ENCODE data around the gene PLD3. TPM values are rescaled to one million over a fixed set of nuclear protein-coding genes. Genes with fewer than 3 reads are reported as not detected.

Gene PLD3
- total RNA-seq, 1 experiment from 2014 or later: 146 TPM

DNA sequence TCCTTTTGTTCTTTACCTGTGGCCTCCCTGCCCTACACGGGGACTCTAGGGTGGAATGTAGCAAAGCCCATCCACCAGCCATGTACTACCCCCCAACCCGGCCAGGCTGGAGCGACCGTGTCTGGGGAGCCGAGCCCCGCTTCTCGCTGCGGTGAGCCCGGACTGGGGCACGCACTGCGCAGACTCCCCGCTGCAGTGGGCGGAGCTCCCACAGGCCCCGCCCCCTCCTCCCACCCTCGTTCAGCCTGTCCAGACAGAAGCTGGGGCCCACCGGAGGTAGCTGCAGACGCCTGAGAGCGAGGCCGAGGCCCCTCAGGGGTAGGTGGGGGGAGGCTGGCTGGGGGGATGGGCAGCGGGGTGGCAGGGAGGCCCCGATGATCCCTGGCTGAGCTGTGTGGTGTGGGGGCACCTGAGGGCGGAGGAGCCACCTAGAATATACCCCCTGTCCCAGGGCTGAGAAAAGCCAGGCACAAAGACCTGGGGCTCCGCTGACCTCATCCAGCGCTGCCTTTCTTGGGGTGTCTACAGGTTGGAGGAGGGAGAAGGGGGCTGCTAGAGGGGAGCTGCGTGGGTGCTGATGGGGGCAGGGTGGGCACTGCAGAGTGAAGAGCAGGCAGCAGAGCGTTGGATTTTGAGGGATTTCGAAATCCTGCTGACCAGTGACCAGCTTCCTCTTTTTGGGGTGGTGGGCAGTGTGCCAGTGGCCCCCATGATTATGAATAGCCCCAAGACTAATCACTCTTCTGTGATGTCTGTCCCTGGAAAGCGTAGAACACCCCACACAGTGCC lies 17.3 kb downstream of the PLD3 start:
- peak in 1 of 2 experiments; percentile 51 for DNase-seq
- H3K36me3 ChIP-seq (ENCODE audit: low read depth): no peaks in the 10 kb centered on the region
- no peaks in the 10 kb centered on the region for H3K79me2 ChIP-seq (ENCODE audit: low read depth)
- ChIA-PET CTCF (interaction anchor here (0.6 kb wide), 1 partner anchor 14 kb away, joined by 9 read pairs; no protein-coding TSS in a partner anchor), POLR2A (ENCODE audit: unreplicated experiment) (no interaction called here)
- H3K9me3 ChIP-seq (ENCODE audit: insufficient read depth, low read depth): no peaks in the 10 kb centered on the region
- H3F3A ChIP-seq (ENCODE audit: insufficient read depth, low read depth): peaks cover 4% of the 10 kb centered on the region; the same call in 1 of the 2 replicates
- no peaks in the 10 kb centered on the region for H3K9me2 ChIP-seq (ENCODE audit: insufficient read depth)
- H3K4me3 ChIP-seq: peak overlapping the region; percentile 60
- no peaks in the 10 kb centered on the region for H4K20me1 ChIP-seq (ENCODE audit: insufficient read depth)
- H3K27ac ChIP-seq: no peak overlapping the region
- no peak overlapping the region; the same call in 1 of the 2 replicates for H2AFZ ChIP-seq
- peak overlapping the region; percentile 84 for H3K4me2 ChIP-seq
- no peaks in the 10 kb centered on the region for H3K27me3 ChIP-seq (ENCODE audit: insufficient read depth, low read depth)
- 0 out of 2 replicates have a peak, but pooled peaks cover 4% of the 10 kb centered on the region for H3K4me1 ChIP-seq (replicated peaks; ENCODE audit: insufficient read depth)
- TF ChIP-seq, protein P1, sequence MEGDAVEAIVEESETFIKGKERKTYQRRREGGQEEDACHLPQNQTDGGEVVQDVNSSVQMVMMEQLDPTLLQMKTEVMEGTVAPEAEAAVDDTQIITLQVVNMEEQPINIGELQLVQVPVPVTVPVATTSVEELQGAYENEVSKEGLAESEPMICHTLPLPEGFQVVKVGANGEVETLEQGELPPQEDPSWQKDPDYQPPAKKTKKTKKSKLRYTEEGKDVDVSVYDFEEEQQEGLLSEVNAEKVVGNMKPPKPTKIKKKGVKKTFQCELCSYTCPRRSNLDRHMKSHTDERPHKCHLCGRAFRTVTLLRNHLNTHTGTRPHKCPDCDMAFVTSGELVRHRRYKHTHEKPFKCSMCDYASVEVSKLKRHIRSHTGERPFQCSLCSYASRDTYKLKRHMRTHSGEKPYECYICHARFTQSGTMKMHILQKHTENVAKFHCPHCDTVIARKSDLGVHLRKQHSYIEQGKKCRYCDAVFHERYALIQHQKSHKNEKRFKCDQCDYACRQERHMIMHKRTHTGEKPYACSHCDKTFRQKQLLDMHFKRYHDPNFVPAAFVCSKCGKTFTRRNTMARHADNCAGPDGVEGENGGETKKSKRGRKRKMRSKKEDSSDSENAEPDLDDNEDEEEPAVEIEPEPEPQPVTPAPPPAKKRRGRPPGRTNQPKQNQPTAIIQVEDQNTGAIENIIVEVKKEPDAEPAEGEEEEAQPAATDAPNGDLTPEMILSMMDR (conservative IDR thresholded peaks at IDR 0.05): no peak
- no peak for TF ChIP-seq EZH2 (IDR thresholded peaks at IDR 0.05; ENCODE audit: low read depth)
- BruUV-seq (replicated peaks): no TSS peak
- intact Hi-C loops (cut with micrococcal nuclease; ENCODE audit: unreplicated experiment): no loop called here

DNA sequence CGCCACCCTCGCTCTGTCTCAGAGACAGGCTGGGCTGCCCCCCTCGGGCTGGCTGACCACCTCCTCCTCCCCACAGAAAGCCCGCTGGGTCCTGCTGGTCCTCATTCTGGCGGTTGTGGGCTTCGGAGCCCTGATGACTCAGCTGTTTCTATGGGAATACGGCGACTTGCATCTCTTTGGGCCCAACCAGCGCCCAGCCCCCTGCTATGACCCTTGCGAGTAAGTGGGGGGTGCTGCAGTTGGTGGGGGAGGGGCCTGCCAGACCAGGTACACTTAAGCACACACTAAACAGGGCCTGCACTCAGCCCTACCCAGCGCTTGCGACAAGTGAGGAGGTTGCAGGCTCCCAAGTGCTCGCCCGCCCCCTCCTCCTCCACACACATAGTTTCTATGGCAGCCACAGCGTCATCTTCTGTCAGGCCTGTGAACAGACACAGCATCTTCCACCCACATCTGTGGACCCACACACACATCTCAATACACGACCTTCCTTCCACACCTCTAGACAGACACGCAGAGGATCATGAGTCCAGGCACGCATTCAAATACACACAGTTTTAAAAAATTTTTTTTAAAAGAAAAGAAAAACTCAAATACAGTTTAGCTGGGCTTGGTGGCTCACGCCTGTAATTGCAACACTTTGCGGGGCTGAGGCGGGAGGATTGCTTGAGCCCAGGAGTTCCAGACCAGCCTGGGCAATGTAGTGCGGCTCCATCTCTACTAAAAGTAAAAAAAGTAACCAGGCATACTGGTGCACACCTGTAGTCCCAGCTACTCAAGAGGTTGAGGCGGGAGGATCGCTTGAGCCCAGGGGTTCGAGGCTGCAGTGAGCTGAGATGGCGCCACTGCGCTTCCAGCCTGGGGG lies 18.4 kb downstream of the PLD3 start:
- Histone ChIP-seq H3K9me2 (ENCODE audit: insufficient read depth) (no peaks in the 10 kb centered on the region), H3K9me3 (ENCODE audit: insufficient read depth, low read depth) (no peaks in the 10 kb centered on the region), H3K36me3 (ENCODE audit: low read depth) (no peaks in the 10 kb centered on the region), H3K27me3 (ENCODE audit: insufficient read depth, low read depth) (no peaks in the 10 kb centered on the region), H3K4me1 (replicated peaks; ENCODE audit: insufficient read depth) (0 out of 2 replicates have a peak, but pooled peaks cover 4% of the 10 kb centered on the region), H3K4me3 (no peak overlapping the region), H3K4me2 (no peak overlapping the region), H3K79me2 (ENCODE audit: low read depth) (no peaks in the 10 kb centered on the region), H3F3A (ENCODE audit: insufficient read depth, low read depth) (peaks cover 4% of the 10 kb centered on the region; the same call in 1 of the 2 replicates), H3K27ac (no peak overlapping the region), H2AFZ (no peak overlapping the region), H4K20me1 (ENCODE audit: insufficient read depth) (no peaks in the 10 kb centered on the region)
- POLR2A ChIA-PET (ENCODE audit: unreplicated experiment): no interaction called here
- DNase-seq: no peak
- CTCF ChIA-PET: no interaction called here
- BruUV-seq (replicated peaks): TSS peak; percentile 16
- TF ChIP-seq, protein P1 (conservative IDR thresholded peaks at IDR 0.05): no peak
- no peak for TF ChIP-seq EZH2 (IDR thresholded peaks at IDR 0.05; ENCODE audit: low read depth)
- intact Hi-C loops (cut with micrococcal nuclease; ENCODE audit: unreplicated experiment): no loop called here

DNA sequence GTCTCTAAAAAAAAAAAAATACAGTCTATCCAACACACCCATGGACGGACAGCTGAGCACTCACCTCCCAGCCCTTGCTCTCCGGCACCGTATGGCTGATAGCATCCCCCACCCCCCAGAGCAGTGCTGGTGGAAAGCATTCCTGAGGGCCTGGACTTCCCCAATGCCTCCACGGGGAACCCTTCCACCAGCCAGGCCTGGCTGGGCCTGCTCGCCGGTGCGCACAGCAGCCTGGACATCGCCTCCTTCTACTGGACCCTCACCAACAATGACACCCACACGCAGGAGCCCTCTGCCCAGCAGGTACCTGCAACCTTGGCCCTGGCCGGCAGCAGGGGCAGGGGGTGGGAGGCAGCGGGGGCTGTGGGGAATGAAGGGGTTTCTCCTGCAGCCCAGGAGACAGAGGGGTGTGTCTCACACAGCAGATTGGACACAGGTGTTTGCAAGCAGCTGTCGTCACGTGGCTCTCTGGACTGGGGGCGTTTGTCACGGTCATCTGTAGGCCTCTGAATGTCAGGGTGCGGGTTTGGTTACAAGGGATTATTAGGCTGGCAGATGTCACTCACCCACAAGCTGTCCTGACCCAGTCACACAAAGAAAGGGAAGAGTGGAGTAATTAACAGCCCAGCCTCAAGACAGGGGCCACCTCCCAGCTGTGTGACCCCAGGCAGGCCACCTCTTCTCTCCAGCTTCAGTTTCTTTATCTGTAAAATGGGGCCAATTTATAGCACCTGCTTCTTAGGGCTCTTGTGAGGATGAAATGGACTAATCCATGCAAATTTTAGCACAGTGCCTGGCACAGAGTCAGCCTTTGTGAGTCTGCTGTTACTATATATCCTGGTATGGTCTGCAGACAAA lies 19.3 kb downstream of the PLD3 start:
- no peaks in the 10 kb centered on the region for H3K36me3 ChIP-seq (ENCODE audit: low read depth)
- H4K20me1 ChIP-seq (ENCODE audit: insufficient read depth): no peaks in the 10 kb centered on the region
- H3K4me2 ChIP-seq: no peak overlapping the region
- ChIA-PET POLR2A (ENCODE audit: unreplicated experiment) (no interaction called here), CTCF (no interaction called here)
- H3F3A ChIP-seq (ENCODE audit: insufficient read depth, low read depth): peaks cover 4% of the 10 kb centered on the region; the same call in 1 of the 2 replicates
- H3K27me3 ChIP-seq (ENCODE audit: insufficient read depth, low read depth): no peaks in the 10 kb centered on the region
- no peak overlapping the region for H3K4me3 ChIP-seq
- H2AFZ ChIP-seq: no peak overlapping the region
- no TSS peak for BruUV-seq (replicated peaks)
- 0 out of 2 replicates have a peak, but pooled peaks cover 4% of the 10 kb centered on the region for H3K4me1 ChIP-seq (replicated peaks; ENCODE audit: insufficient read depth)
- TF ChIP-seq, protein P1 (conservative IDR thresholded peaks at IDR 0.05): no peak
- TF ChIP-seq EZH2 (IDR thresholded peaks at IDR 0.05; ENCODE audit: low read depth): no peak
- no peak overlapping the region for H3K27ac ChIP-seq
- no peaks in the 10 kb centered on the region for H3K79me2 ChIP-seq (ENCODE audit: low read depth)
- intact Hi-C loops (cut with micrococcal nuclease; ENCODE audit: unreplicated experiment): no loop called here
- no peak for DNase-seq
- no peaks in the 10 kb centered on the region for H3K9me2 ChIP-seq (ENCODE audit: insufficient read depth)
- no peaks in the 10 kb centered on the region for H3K9me3 ChIP-seq (ENCODE audit: insufficient read depth, low read depth)

Measured in PC-9 (cell line).